H1 (cell line): ENCODE data around the gene ARHGAP10. TPM values are rescaled to one million over a fixed set of nuclear protein-coding genes. Genes with fewer than 3 reads are reported as not detected.

Experiments used
- CTCF ChIA-PET: fragments of 300-600 bp; sonication (Branson Sonifier 250); formaldehyde crosslinking; loops from one replicate; lab custom pipeline; 2021; ENCODE audit not compliant: partially characterized antibody; lab: Charles Lee
- POLR2A ChIA-PET: fragments of 300-600 bp; sonication (Branson Sonifier 250); formaldehyde crosslinking; loops from one replicate; lab custom pipeline; 2021; ENCODE audit warnings: inconsistent platforms; ENCODE audit not compliant: partially characterized antibody; lab: Charles Lee
- DNase-seq, 2 experiments: peaks; one replicate each; pipeline versions ENCODE4 v3.0.0 to v3.0.0-alpha.2; 2010 to 2022; ENCODE audit warnings: low spot score in 2 of 2, low read depth in 1 of 2, mixed read lengths in 1 of 2
- FAIRE-seq: peaks from 2 replicates; lab custom pipeline; 2011; peaks lifted over from hg19 to GRCh38; lab: Jason Lieb, UNC
- H2AFZ ChIP-seq: 2 replicates; pipeline ENCODE4 v1.8.1; 2012; ENCODE audit warnings: low read length, inconsistent platforms
- H2AK5ac ChIP-seq: 2 replicates; pipeline ENCODE4 v1.6.1; 2013; ENCODE audit warnings: low read depth, low read length
- H2BK120ac ChIP-seq: replicated peaks from 2 replicates; pipeline ENCODE3; 2013; ENCODE audit warnings: low read depth, low read length, inconsistent platforms
- H2BK12ac ChIP-seq: 2 replicates; pipeline ENCODE4 v1.6.1; 2013; ENCODE audit warnings: low read depth, low read length
- H2BK15ac ChIP-seq: 2 replicates; pipeline ENCODE4 v1.6.1; 2013; ENCODE audit warnings: low read length
- H2BK20ac ChIP-seq: 2 replicates; pipeline ENCODE4 v1.6.1; 2013; ENCODE audit warnings: low read length
- H2BK5ac ChIP-seq: 2 replicates; pipeline ENCODE4 v1.6.1; 2013; ENCODE audit warnings: low read depth, low read length
- H3K14ac ChIP-seq: 2 replicates; pipeline ENCODE4 v1.6.1; 2013; ENCODE audit warnings: inconsistent platforms; ENCODE audit not compliant: insufficient read length
- H3K18ac ChIP-seq: 2 replicates; pipeline ENCODE4 v1.6.1; 2013; ENCODE audit warnings: low read length; ENCODE audit errors: extremely low read depth
- H3K23ac ChIP-seq: 2 replicates; pipeline ENCODE4 v1.6.1; 2013; ENCODE audit warnings: inconsistent platforms; ENCODE audit not compliant: insufficient read length
- H3K23me2 ChIP-seq: 2 replicates; pipeline ENCODE4 v1.6.1; 2013; ENCODE audit warnings: low read depth, low read length
- H3K27ac ChIP-seq: 2 replicates; pipeline ENCODE4 v1.6.1; 2011; ENCODE audit warnings: low read depth, low read length, inconsistent platforms
- H3K27me3 ChIP-seq, 4 experiments: replicated peaks in 1 of 4; 1 replicate in 1 of 4; 2 replicates in 3 of 4; pipeline versions ENCODE4 v1.6.1 to v1.8.1; 2011 to 2013; ENCODE audit warnings: low read length in 3 of 4, mild to moderate bottlenecking in 3 of 4, inconsistent platforms in 2 of 4, mixed read lengths in 2 of 4, moderate library complexity in 1 of 4; ENCODE audit not compliant: control insufficient read depth in 3 of 4, insufficient read depth in 3 of 4; ENCODE audit errors: extremely low read depth in 1 of 4
- H3K36me3 ChIP-seq, 4 experiments: 2 replicates each; pipeline versions ENCODE4 v1.6.1 to v1.8.1; 2011 to 2013; ENCODE audit warnings: mild to moderate bottlenecking in 4 of 4, low read length in 3 of 4, moderate library complexity in 2 of 4, control low read depth in 1 of 4, inconsistent platforms in 1 of 4; ENCODE audit not compliant: insufficient read depth in 4 of 4, control insufficient read depth in 2 of 4
- H3K4ac ChIP-seq: replicated peaks from 2 replicates; pipeline ENCODE3; 2013; ENCODE audit warnings: low read length, low read depth, mixed read lengths, inconsistent platforms; ENCODE audit not compliant: insufficient read length
- H3K4me1 ChIP-seq, 4 experiments: replicated peaks in 1 of 4; 1 replicate in 1 of 4; 2 replicates in 3 of 4; pipeline versions ENCODE4 v1.6.1 to v1.8.1; 2011 to 2013; ENCODE audit warnings: low read length in 3 of 4, inconsistent platforms in 2 of 4, mixed read lengths in 1 of 4; ENCODE audit not compliant: insufficient read depth in 4 of 4, control insufficient read depth in 3 of 4
- H3K4me2 ChIP-seq, 2 experiments: 2 replicates each; pipeline versions ENCODE4 v1.6.1 to v1.8.1; 2011 to 2013; ENCODE audit warnings: low read depth in 2 of 2, low read length in 2 of 2, control low read depth in 1 of 2, inconsistent platforms in 1 of 2, mild to moderate bottlenecking in 1 of 2; ENCODE audit not compliant: insufficient read depth in 1 of 2
- H3K4me3 ChIP-seq, 4 experiments: fragments of 200-600, 300-600 bp in 1 of 4; sonication (generic), shearing (Covaris generic), sonication (Bioruptor Twin) in 1 of 4; 2 replicates each; pipeline versions ENCODE4 v1.5.1 to v1.8.1; 2011 to 2016; ENCODE audit warnings: low read length in 4 of 4, low read depth in 3 of 4, control low read depth in 2 of 4, inconsistent platforms in 2 of 4, mild to moderate bottlenecking in 2 of 4, mixed read lengths in 1 of 4, moderate library complexity in 1 of 4; ENCODE audit not compliant: insufficient read depth in 2 of 4; ENCODE audit errors: extremely low read depth in 1 of 4
- H3K56ac ChIP-seq: replicated peaks from 2 replicates; pipeline ENCODE3; 2013; ENCODE audit warnings: low read depth, mild to moderate bottlenecking, mixed read lengths, low read length, inconsistent platforms; ENCODE audit not compliant: insufficient read length
- H3K79me1 ChIP-seq: 2 replicates; pipeline ENCODE4 v1.6.1; 2013; ENCODE audit warnings: low read depth, low read length, control low read depth
- H3K79me2 ChIP-seq, 2 experiments: 2 replicates each; pipeline versions ENCODE4 v1.6.1 to v1.8.1; 2012 to 2013; ENCODE audit warnings: low read length in 2 of 2, mild to moderate bottlenecking in 2 of 2, inconsistent platforms in 1 of 2; ENCODE audit not compliant: insufficient read depth in 2 of 2, control insufficient read depth in 1 of 2
- H3K9ac ChIP-seq, 4 experiments: replicated peaks in 1 of 4; 1 replicate in 1 of 4; 2 replicates in 3 of 4; pipeline versions ENCODE4 v1.6.1 to v1.8.1; 2011 to 2013; ENCODE audit warnings: low read depth in 3 of 4, low read length in 3 of 4, control low read depth in 2 of 4, mild to moderate bottlenecking in 2 of 4, moderate library complexity in 2 of 4, inconsistent platforms in 1 of 4; ENCODE audit errors: extremely low read depth in 1 of 4
- H3K9me3 ChIP-seq, 2 experiments: 2 replicates each; pipeline versions ENCODE4 v1.6.1 to v1.8.1; 2012 to 2013; ENCODE audit warnings: mild to moderate bottlenecking in 2 of 2, moderate library complexity in 2 of 2, control low read depth in 1 of 2, inconsistent platforms in 1 of 2, low read depth in 1 of 2, low read length in 1 of 2, mixed read lengths in 1 of 2; ENCODE audit not compliant: insufficient read depth in 2 of 2
- H4K20me1 ChIP-seq, 2 experiments: replicated peaks in 1 of 2; 2 replicates each; pipeline versions ENCODE3 to v1.8.1; 2011 to 2013; ENCODE audit warnings: inconsistent platforms in 2 of 2, low read length in 2 of 2, mild to moderate bottlenecking in 1 of 2; ENCODE audit not compliant: insufficient read depth in 2 of 2, control insufficient read depth in 1 of 2
- H4K5ac ChIP-seq: 2 replicates; pipeline ENCODE4 v1.6.1; 2013; ENCODE audit warnings: low read length, low read depth, mixed read lengths, inconsistent platforms; ENCODE audit not compliant: insufficient read length
- H4K8ac ChIP-seq: 2 replicates; pipeline ENCODE4 v1.8.0; 2013; ENCODE audit warnings: mild to moderate bottlenecking, moderate library complexity, low read length, inconsistent platforms; ENCODE audit not compliant: insufficient read depth; ENCODE audit errors: extremely low read depth
- H4K91ac ChIP-seq: replicated peaks from 2 replicates; pipeline ENCODE3; 2013; ENCODE audit warnings: low read length, mixed read lengths, inconsistent platforms; ENCODE audit not compliant: insufficient read length
- WGBS, 2 experiments: shearing (Covaris generic) in 1 of 2; methylation state at CpG; one replicate each; pipeline versions ENCODE4 v1.1.6 to v1.1.7; 2013 to 2015; ENCODE audit warnings: low lambda C conversion rate in 2 of 2, mixed read lengths in 2 of 2, inconsistent platforms in 1 of 2, low coverage in 1 of 2, missing lambda C conversion rate in 1 of 2; ENCODE audit not compliant: insufficient replicate concordance in 2 of 2, insufficient coverage in 1 of 2, insufficient read length in 1 of 2; ENCODE audit errors: extremely low coverage in 1 of 2, missing lambda C conversion rate in 1 of 2; 5-methylcytosine and 5-hydroxymethylcytosine counted together
- polyA plus RNA-seq, 7 experiments: library from polyadenylated mRNA; depleted of rRNA in 3 of 7; stranded (reverse) in 5 of 7; unstranded in 2 of 7; fragments of >200 nt in 5 of 7; fragments of 200-250 nt in 2 of 7; gene quantifications; 1 replicate in 5 of 7; 2 replicates in 1 of 7; 4 replicates in 1 of 7; pipeline versions ENCODE4 v1.2.1 to v1.2.3, GENCODE V29; 2011 to 2013; ENCODE audit warnings: missing spikeins in 2 of 7, mixed read lengths in 2 of 7
- total RNA-seq: library from RNA; stranded (reverse); fragmentation: NEBNext Ultra II Directional; extraction: Animal tissue kit (Norgen Biotek cat#: 25700); gene quantifications from 2 replicates; pipeline ENCODE4 v1.2.1, GENCODE V29; 2021

Gene ARHGAP10
- total and polyA plus RNA-seq, 2 of the 8 experiments (the other 6 are each of a cell fraction or from before 2014, with no cell fraction given) = 3.7 to 6.1 TPM

DNA sequence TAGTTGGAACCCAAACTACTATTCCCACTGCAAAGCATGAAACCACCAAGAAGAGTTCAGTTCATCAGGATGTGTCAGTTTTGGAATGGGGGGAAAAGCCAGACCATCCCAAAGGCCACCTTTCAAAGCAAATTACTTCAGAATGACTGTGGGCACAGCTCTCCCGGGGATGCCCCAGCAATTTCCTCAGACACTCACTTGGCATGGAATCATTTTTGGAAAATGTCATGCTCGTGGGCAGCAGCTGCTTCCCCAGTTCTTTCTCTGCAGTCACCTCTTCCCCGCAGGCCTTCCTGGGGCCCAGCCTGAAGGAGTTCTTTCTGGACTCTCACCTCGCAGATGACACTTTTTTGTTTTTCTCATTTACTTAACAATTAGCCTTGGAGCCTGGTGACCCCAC, 360.0 kb downstream of the ARHGAP10 start:
- DNase-seq (no peak), FAIRE-seq (no peak)
- Histone ChIP-seq H3K36me3 (no peaks in the 10 kb centered on the region), H3K9ac (no peak overlapping the region), H3K23me2 (no peaks in the 10 kb centered on the region), H3K9me3 (no peaks in the 10 kb centered on the region), H2BK120ac (no peak overlapping the region), H3K4me2 (no peak overlapping the region), H4K5ac (no peak overlapping the region), H4K20me1 (no peaks in the 10 kb centered on the region), H4K8ac (no peak overlapping the region; the same call in 1 of the 2 replicates), H3K4me1 (no peaks in the 10 kb centered on the region; a peak in 1 of 7 replicates), H3K27me3 (no peaks in the 10 kb centered on the region), H2BK20ac (no peak overlapping the region), H3K79me1 (no peaks in the 10 kb centered on the region), H3K18ac (no peak overlapping the region), H3K4me3 (no peak overlapping the region), H2BK5ac (no peak overlapping the region), H2AK5ac (no peak overlapping the region), H3K27ac (no peak overlapping the region), H2BK15ac (no peak overlapping the region), H4K91ac (no peak overlapping the region), H3K79me2 (no peaks in the 10 kb centered on the region), H3K4ac (no peak overlapping the region), H2BK12ac (no peak overlapping the region), H3K14ac (no peak overlapping the region), H2AFZ (no peak overlapping the region), H3K56ac (no peak overlapping the region), H3K23ac (no peak overlapping the region)
- 81% methylated on average over 4 of the region's 4 CpGs; no CpG with 5 or more reads in 1 of the 2 experiments for WGBS, 2 experiments
- ChIA-PET CTCF (interaction anchor here (1.3 to 1.4 kb wide), 2 partner anchors 8 to 10 kb away, joined by 3 to 9 read pairs; no protein-coding TSS in a partner anchor), POLR2A (no interaction called here)
